Activated CD4-positive, alpha-beta T cell treated with anti-CD3 and anti-CD28 coated beads for 36 hours (primary cell): ENCODE data around the gene SYT5. TPM values are rescaled to one million over a fixed set of nuclear protein-coding genes. Genes with fewer than 3 reads are reported as not detected.
"Not testable (repeated sequence)": the region's sequence is repeated elsewhere in the genome, so short reads cannot be mapped to it uniquely, and the experiment has no call there.

Experiments used
- ATAC-seq: fragments of 200-7000 bp; cut with Tn5 transposase; one replicate; pipeline ENCODE4 v1.10.0; 2021; ENCODE audit warnings: mild to moderate bottlenecking, moderate library complexity
- CTCF ChIA-PET: fragments of 350-600 bp; sonication (Branson Sonifier 250); formaldehyde crosslinking; loops from one replicate; lab custom pipeline; 2021; ENCODE audit warnings: antibody characterized with exemption; lab: Charles Lee
- POLR2A ChIA-PET: fragments of 350-600 bp; sonication (Branson Sonifier 250); formaldehyde crosslinking; loops from one replicate; lab custom pipeline; 2021; ENCODE audit warnings: antibody characterized with exemption, inconsistent platforms; lab: Charles Lee
- DNase-seq: peaks from one replicate; pipeline ENCODE4 v3.0.0-alpha.2; 2020
- H3K27ac Mint-ChIP-seq: one replicate; pipeline ENCODE4 v1.8.0; 2021; ENCODE audit warnings: mixed read lengths
- H3K27me3 Mint-ChIP-seq: one replicate; pipeline ENCODE4 v1.8.0; 2021; ENCODE audit warnings: mixed read lengths
- H3K36me3 Mint-ChIP-seq: one replicate; pipeline ENCODE4 v1.8.0; 2021; ENCODE audit warnings: low read depth, mixed read lengths
- H3K4me1 Mint-ChIP-seq: one replicate; pipeline ENCODE4 v1.8.0; 2021; ENCODE audit warnings: mixed read lengths
- H3K4me3 Mint-ChIP-seq: one replicate; pipeline ENCODE4 v1.8.0; 2021; ENCODE audit warnings: mild to moderate bottlenecking, moderate library complexity, mixed read lengths
- H3K9me3 Mint-ChIP-seq: one replicate; pipeline ENCODE4 v1.8.0; 2021; ENCODE audit warnings: low read depth, mixed read lengths
- intact Hi-C, 2 experiments: fragments of 100-400 bp; cut with DNase I in 1 of 2; cut with micrococcal nuclease in 1 of 2; formaldehyde crosslinking; loops; one replicate each; pipeline versions ENCODE4 v1.14.2 to v1.15.1; 2022 to 2024; cut with DNase I, micrococcal nuclease
- total RNA-seq, 2 experiments: library from RNA; stranded (reverse); gene quantifications; one replicate each; pipeline ENCODE4 v1.2.3, GENCODE V29; 2021

Gene SYT5
- total RNA-seq, 2 experiments from 2014 or later: 0.37 TPM; not detected in 1

DNA sequence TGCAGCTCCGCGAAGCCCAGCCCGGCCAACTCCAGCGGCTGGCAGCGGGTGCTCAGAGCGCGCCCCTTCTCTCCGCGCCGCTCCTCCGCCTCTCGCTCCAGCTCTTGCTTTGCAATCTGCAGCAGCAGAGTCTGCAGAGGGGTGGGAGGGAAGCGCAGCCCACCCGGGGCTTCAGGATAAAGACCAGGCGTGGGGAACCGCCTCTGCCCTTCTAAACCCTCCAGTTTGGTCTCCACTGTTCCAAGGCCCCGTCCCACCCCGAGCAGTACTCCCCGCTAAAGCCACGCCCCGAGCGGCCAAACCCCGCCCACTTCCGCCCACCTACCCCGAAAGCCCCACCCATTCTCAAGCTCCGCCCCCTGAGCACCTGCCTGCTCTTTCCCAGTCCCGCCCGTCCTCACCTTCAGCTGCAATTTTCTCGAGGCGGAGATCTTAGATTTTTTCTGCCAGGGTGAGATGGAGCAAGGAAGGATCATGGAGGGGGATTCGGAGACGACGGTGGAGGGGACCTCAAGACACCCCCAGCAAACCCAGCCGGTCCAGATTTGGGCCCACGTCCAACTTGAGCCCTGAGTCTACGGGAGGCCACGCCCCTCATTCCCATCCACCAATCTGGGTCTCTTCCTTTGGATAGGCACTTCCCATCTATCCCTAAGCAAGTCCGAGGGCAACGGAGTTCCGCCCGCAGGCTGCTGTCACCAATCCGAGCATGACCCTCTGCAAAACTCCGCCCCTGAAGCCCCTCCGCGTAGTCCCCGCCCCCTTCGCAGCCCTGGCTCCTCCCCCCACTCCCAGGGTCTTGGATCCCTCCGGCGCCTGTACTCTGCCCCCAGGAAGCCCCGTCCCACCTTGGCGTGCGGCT lies 23.7 kb downstream of the SYT5 start:
- Mint-ChIP-seq H3K9me3 (peaks cover 9% of the 10 kb centered on the region), H3K36me3 (peaks cover 4% of the 10 kb centered on the region), H3K4me1 (peaks cover 25% of the 10 kb centered on the region), H3K27ac (no peak overlapping the region), H3K4me3 (no peak overlapping the region), H3K27me3 (peaks cover 17% of the 10 kb centered on the region)
- ChIA-PET POLR2A (no interaction called here), CTCF (no interaction called here)
- intact Hi-C loops: no loop called here
- ATAC-seq: peak; percentile 35
- DNase-seq: peak; percentile 68

- peaks cover 17% of the 10 kb centered on the region for H3K27me3 Mint-ChIP-seq
- H3K27ac Mint-ChIP-seq, H3K4me3 Mint-ChIP-seq, ATAC-seq, intact Hi-C loops, H3K36me3 Mint-ChIP-seq, CTCF ChIA-PET, POLR2A ChIA-PET, DNase-seq: not testable (repeated sequence)
- peaks cover 11% of the 10 kb centered on the region for H3K9me3 Mint-ChIP-seq
- H3K4me1 Mint-ChIP-seq: peaks cover 25% of the 10 kb centered on the region
These were observed 24.3 kb downstream of the SYT5 start for GRCh38 chr19:55155784-55156183.

DNA sequence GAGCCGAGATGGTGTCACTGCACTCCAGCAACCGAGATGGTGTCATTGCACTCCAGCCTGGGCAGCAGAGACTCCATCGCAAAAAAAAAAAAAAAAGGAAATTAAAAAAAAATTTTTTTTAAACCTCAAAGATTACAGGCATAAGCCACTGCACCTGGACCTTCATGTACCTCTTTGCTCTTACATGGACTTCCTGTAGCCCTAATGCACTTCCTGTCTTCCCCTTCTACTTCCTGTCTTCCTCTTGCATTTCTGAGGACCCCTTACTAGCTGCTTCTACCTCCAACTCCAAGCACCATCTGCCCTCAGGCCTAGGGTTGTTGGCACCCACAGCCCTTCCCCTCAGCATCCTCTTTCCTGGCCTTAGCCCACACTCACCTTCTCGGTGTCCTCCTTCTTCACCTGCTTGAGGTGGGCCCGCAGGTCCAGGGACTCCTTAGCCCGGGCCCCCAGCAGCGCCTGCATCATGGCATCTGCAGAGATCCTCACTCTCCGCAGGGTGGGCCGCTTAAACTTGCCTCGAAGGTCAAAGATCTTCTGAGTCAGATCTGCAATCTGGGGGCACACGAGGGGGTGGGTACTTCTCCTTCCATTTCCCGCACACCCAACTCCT lies 26.3 kb downstream of the SYT5 start:
- no peak overlapping the region for H3K27ac Mint-ChIP-seq
- H3K9me3 Mint-ChIP-seq: peaks cover 11% of the 10 kb centered on the region
- intact Hi-C loops: no loop called here
- peaks cover 7% of the 10 kb centered on the region for H3K27me3 Mint-ChIP-seq
- ATAC-seq: no peak
- H3K36me3 Mint-ChIP-seq: peaks cover 4% of the 10 kb centered on the region
- H3K4me1 Mint-ChIP-seq: peaks cover 20% of the 10 kb centered on the region
- ChIA-PET POLR2A (interaction anchor here (0.7 kb wide), 1 partner anchor 63 kb away, joined by 7 read pairs; no protein-coding TSS in a partner anchor), CTCF (interaction anchor here (0.6 to 1.9 kb wide), 2 partner anchors 13 to 357 kb away, joined by 3 to 6 read pairs; partner anchors contain the start of gene DNAAF3)
- no peak overlapping the region for H3K4me3 Mint-ChIP-seq
- DNase-seq: no peak

GRCh38 chr19:55152017-55152416 lies 28.1 kb downstream of the SYT5 start:
- Mint-ChIP-seq H3K4me3 (no peak overlapping the region), H3K27me3 (peaks cover 9% of the 10 kb centered on the region), H3K27ac (peak overlapping the region; percentile 82), H3K9me3 (peaks cover 11% of the 10 kb centered on the region), H3K36me3 (peaks cover 4% of the 10 kb centered on the region), H3K4me1 (peaks cover 20% of the 10 kb centered on the region)
- DNase-seq: no peak
- ChIA-PET CTCF (interaction anchor here (2.0 kb wide), 1 partner anchor 10 kb away, joined by 4 read pairs; no protein-coding TSS in a partner anchor), POLR2A (interaction anchor here (0.6 kb wide), 1 partner anchor 116 kb away, joined by 3 read pairs; no protein-coding TSS in a partner anchor)
- intact Hi-C loops: no loop called here
- ATAC-seq: no peak

DNA sequence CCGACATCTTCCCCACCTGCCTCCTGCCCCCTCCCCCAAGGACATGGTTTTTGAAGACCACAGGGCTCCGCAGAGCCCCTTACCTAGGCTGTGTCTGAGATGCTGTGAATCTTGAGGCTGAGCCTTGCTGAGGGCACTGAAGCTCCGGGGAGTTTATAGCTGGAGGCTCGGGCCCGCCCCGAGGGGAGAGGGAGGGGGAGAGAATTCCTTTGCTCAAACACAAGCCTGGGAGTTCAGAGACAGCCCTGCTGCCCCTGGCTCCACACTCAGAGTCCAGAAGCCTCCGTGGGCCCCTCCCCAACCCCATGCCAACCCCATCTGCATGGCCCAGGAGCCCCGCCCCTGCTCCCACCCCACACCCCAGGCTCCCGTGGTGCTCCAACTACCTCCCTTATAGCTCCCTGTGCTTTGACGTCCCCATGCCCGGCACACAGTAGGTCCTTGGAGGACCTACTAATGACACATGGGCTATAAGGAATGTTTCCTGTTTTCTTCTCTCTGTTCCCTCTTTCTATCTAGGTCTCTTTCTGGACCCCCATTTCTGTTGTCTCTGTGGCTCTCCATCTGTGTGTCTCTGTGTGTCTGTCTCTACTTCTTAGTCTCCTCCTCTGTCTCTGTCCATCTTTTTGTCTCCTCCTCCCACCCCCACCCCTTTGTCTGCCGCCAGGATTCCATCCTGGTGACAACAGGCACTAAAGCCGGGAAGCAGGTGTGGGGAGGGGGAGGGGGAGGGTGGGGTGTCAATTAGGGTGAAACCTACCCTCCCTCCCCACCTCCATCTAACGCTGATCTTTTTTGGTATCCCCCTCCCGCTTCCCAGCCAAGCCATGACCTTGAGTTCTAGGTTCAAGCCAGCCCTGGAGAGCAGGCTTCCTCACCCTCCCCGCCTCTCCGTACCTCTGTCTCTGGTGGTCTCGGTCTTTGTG lies 30.7 kb downstream of the SYT5 start, which contains the start of gene TNNT1:
Gene TNNT1 (minus strand): TSS at position 129 of the 926 bp plus-strand sequence. CDS start 2,049 bp downstream, outside the sequence.
- ChIA-PET CTCF (interaction anchor here (0.6 kb wide), 2 partner anchors 11 to 130 kb away, joined by 3 read pairs; partner anchors contain the start of gene HSPBP1), POLR2A (no interaction called here)
- DNase-seq: no peak
- Mint-ChIP-seq H3K27ac (no peak within 1 kb of the TSS), H3K36me3 (peaks cover 4% of the 10 kb centered on the region), H3K4me3 (no peak within 1 kb of the TSS), H3K4me1 (peaks cover 17% of the 10 kb centered on the region), H3K27me3 (peaks cover 15% of the 10 kb centered on the region), H3K9me3 (peaks cover 11% of the 10 kb centered on the region)
- no peak for ATAC-seq
- intact Hi-C loops: loop anchor here in 1 of 2 experiments (10.0 kb wide), 1 partner anchor 355 kb away; no protein-coding TSS in a partner anchor

- Mint-ChIP-seq H3K4me3 (no peak overlapping the region), H3K27ac (no peak overlapping the region), H3K27me3 (peaks cover 19% of the 10 kb centered on the region), H3K36me3 (peaks cover 4% of the 10 kb centered on the region), H3K9me3 (peaks cover 11% of the 10 kb centered on the region), H3K4me1 (peaks cover 10% of the 10 kb centered on the region)
- DNase-seq: no peak
- POLR2A ChIA-PET: no interaction called here
- CTCF ChIA-PET: interaction anchor here (0.5 kb wide), 1 partner anchor 13 kb away, joined by 3 read pairs; no protein-coding TSS in a partner anchor
- intact Hi-C loops: loop anchor here in 1 of 2 experiments (10.0 kb wide), 1 partner anchor 357 kb away; no protein-coding TSS in a partner anchor
- no peak for ATAC-seq
These were observed 32.4 kb downstream of the SYT5 start for GRCh38 chr19:55147545-55148251.

DNA sequence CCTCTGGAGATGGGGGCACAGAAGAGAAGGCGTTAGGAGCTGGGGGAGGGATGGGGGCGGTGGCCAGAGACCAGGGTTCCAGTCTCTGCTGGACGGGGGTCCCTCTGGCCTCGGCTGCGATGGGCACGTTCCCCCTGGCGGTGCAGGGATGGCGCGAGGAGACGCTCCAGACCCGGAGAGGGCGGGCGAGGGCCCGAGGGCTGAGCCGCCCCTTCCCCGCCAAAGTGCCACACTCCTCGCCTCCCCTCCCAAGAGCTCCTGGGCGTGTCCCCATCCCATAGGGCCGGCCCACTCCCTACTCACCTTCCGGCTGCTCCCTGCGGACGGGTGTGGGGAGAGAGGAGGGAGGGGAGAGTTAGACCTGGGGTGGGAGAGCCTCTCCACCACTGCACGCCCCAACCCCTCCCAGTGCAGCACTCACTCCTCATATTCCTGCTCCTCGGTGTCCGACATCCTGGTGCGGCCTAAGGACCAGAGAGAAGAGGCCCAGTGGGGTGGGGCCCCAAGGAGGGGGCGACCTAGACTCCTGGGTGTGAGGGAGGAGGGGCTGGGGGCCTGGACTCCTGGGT lies 33.3 kb downstream of the SYT5 start:
- Mint-ChIP-seq H3K9me3 (peaks cover 6% of the 10 kb centered on the region), H3K27ac (no peak overlapping the region), H3K4me3 (no peak overlapping the region), H3K36me3 (peaks cover under 1% of the 10 kb centered on the region), H3K27me3 (peaks cover 20% of the 10 kb centered on the region), H3K4me1 (peaks cover 4% of the 10 kb centered on the region)
- POLR2A ChIA-PET: no interaction called here
- intact Hi-C loops: loop anchor here (1.0 to 10.0 kb wide), 2 partner anchors 272 to 358 kb away; no protein-coding TSS in a partner anchor
- peak; percentile 49 for ATAC-seq
- DNase-seq: no peak
- CTCF ChIA-PET: interaction anchor here (0.5 to 1.2 kb wide), 3 partner anchors 13 to 570 kb away, joined by 3 to 5 read pairs (median 4); no protein-coding TSS in a partner anchor

DNA sequence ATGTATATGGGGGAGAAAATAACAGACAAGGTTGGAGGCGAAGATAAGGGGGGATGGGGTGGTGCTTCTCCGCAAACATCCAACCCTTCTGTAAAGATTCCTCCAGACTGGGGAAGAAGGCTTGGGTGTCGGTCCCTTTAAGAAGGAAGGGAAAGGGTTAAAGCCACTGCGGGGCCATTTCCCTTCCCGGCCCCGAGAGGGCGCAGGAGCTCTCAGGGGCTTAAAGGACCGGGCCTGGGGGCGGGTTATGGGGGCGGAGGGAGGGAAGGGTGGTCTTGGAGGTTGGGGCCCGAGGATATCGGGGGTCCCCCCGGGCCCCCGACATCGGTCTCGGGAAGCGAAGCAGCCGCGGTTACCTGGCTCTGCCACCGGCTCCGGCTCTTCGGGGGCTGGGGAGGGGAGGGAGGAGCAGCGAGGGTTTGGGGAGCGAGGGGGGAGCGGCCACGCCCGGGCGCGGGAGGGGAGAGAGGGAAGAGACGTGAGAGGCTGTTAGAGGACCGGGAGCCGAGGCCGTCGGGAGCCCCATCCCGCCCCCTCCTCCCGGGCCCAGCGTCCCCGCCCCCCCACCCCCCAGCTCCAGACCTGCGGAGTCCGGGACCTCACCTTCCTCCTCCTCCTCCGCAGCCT lies 33.9 kb downstream of the SYT5 start:
- H3K9me3 Mint-ChIP-seq: no peaks in the 10 kb centered on the region
- no peaks in the 10 kb centered on the region for H3K36me3 Mint-ChIP-seq
- H3K27me3 Mint-ChIP-seq: peaks cover 23% of the 10 kb centered on the region
- H3K4me1 Mint-ChIP-seq: peaks cover 2% of the 10 kb centered on the region
- ChIA-PET CTCF (interaction anchor here (0.6 to 1.2 kb wide), 3 partner anchors 14 to 570 kb away, joined by 3 to 5 read pairs (median 3); no protein-coding TSS in a partner anchor), POLR2A (no interaction called here)
- ATAC-seq: peak; percentile 23
- intact Hi-C loops: loop anchor here (1.0 to 10.0 kb wide), 2 partner anchors 272 to 359 kb away; no protein-coding TSS in a partner anchor
- no peak overlapping the region for H3K4me3 Mint-ChIP-seq
- no peak overlapping the region for H3K27ac Mint-ChIP-seq
- DNase-seq: peak; percentile 59

- no peak overlapping the region for H3K4me3 Mint-ChIP-seq
- peaks cover 28% of the 10 kb centered on the region for H3K27me3 Mint-ChIP-seq
- H3K9me3 Mint-ChIP-seq: no peaks in the 10 kb centered on the region
- DNase-seq (no peak), ATAC-seq (no peak)
- no peak overlapping the region for H3K27ac Mint-ChIP-seq
- no peaks in the 10 kb centered on the region for H3K36me3 Mint-ChIP-seq
- ChIA-PET POLR2A (no interaction called here), CTCF (interaction anchor here (1.2 kb wide), 1 partner anchor 359 kb away, joined by 4 read pairs; no protein-coding TSS in a partner anchor)
- intact Hi-C loops: loop anchor here in 1 of 2 experiments (10.0 kb wide), 1 partner anchor 360 kb away; no protein-coding TSS in a partner anchor
- H3K4me1 Mint-ChIP-seq: peaks cover 2% of the 10 kb centered on the region
These were observed 34.9 kb downstream of the SYT5 start for GRCh38 chr19:55145232-55145631.
